ENCODE measurements around the gene EFNB1.

EFNB1 gene

DNA sequence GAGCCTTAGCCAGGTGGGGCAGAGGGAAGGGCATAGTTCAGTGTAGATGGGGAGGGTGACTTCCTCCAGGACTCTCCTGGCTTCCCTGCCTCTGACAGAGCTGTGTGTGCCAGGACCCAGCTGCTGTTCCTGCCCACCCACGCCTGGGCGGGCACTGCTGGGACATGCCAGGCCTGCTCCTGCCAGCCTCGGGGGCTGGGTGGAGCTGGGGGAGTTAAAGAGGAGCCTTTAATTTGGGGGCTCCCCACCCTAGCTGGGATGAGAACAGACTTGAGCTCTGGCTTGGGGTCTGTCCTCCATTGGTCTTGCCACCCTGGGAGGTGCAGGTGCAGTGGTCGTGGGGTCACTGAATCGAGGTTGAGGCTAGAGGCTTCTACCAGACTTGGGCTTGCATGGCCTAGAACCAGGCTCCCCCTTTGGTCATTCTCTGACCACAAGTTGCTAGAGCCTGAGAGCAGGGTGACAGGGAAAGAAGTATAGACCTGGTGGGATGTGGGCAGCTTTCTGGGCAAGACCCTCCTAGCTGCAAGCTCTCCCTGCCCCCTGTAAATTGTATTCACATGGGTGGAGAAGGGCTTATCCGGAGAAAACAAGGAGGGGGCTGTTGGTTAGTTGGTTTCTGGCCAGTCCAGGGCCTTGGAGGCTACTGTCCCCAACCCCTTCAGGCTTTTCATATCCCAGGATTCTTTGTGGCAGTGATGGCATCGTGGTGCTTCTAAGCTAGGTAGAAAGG, 5.7 kb downstream of the EFNB1 start:
- H3K27ac ChIP-seq (ENCODE audit: insufficient read depth, low read depth, low read length, poor library complexity, severe bottlenecking), result no peak overlapping the region
- H3K4me1 ChIP-seq (ENCODE audit: control insufficient read depth, insufficient read depth, low read length), result peaks cover 32% of the 10 kb centered on the region
- H3K4me3 ChIP-seq (ENCODE audit: insufficient read depth, low read depth, low read length), result no peak overlapping the region
- H3K9me3 ChIP-seq (ENCODE audit: control insufficient read depth, low read length), result no peaks in the 10 kb centered on the region
- no peaks in the 10 kb centered on the region for H3K27me3 ChIP-seq (ENCODE audit: control insufficient read depth, insufficient read depth, low read length, poor library complexity, severe bottlenecking)
- WGBS, 2 experiments, result 86 to 89% methylated on average over 7 of the region's 7 CpGs
- H3K36me3 ChIP-seq (ENCODE audit: control insufficient read depth, insufficient read depth, low read length), result peaks cover 4% of the 10 kb centered on the region

DNA sequence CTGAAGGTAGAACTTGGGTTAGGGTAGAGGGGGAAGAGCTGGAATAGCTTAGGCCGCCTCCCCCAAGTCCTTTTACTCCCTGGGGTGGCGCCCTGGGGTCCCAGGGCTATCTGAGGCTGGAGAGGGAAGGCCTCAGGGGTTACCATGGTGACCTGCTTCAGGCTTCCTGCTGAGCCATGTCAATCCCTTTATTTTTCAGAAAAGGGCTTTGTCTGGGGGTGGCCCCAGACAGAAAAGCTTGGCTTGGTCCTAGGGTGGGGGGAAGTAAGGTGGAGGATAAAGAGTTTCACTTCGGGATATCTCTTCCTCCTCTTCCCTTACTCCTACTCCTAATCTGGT, 6.3 kb downstream of the EFNB1 start:
- peaks cover 4% of the 10 kb centered on the region for H3K36me3 ChIP-seq (ENCODE audit: control insufficient read depth, insufficient read depth, low read length)
- H3K9me3 ChIP-seq (ENCODE audit: control insufficient read depth, low read length), result no peaks in the 10 kb centered on the region
- no peaks in the 10 kb centered on the region for H3K27me3 ChIP-seq (ENCODE audit: control insufficient read depth, insufficient read depth, low read length, poor library complexity, severe bottlenecking)
- no peak overlapping the region for H3K4me3 ChIP-seq (ENCODE audit: insufficient read depth, low read depth, low read length)
- H3K4me1 ChIP-seq (ENCODE audit: control insufficient read depth, insufficient read depth, low read length), result peaks cover 32% of the 10 kb centered on the region
- WGBS, 2 experiments, result 65 to 71% methylated on average over 2 of the region's 3 CpGs
- no peak overlapping the region for H3K27ac ChIP-seq (ENCODE audit: insufficient read depth, low read depth, low read length, poor library complexity, severe bottlenecking)

DNA sequence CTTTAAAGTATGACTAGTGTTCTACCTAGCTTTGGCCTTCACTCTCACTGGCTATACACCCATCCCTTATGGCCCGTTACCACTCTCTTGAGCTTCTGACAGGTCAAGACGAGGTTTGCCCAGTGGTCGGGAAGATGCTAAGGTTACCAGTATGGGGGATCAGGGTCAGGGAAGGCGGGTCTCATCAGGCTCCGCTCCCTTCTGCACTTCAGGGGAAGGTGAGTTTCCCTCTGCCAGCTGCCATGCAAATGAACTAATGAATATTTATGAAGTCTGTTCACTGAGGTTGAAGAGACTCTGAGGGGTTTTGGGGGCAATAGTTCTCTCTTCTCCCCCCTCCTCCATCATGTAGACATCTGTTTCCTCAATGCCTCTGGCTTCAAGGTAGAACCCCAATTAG, 6.6 kb downstream of the EFNB1 start:
- no peak overlapping the region for H3K27ac ChIP-seq (ENCODE audit: insufficient read depth, low read depth, low read length, poor library complexity, severe bottlenecking)
- no peaks in the 10 kb centered on the region for H3K27me3 ChIP-seq (ENCODE audit: control insufficient read depth, insufficient read depth, low read length, poor library complexity, severe bottlenecking)
- H3K4me3 ChIP-seq (ENCODE audit: insufficient read depth, low read depth, low read length), result no peak overlapping the region
- WGBS, 2 experiments, result 94 to 95% methylated on average over 4 to 5 of the region's 5 CpGs
- no peaks in the 10 kb centered on the region for H3K9me3 ChIP-seq (ENCODE audit: control insufficient read depth, low read length)
- H3K4me1 ChIP-seq (ENCODE audit: control insufficient read depth, insufficient read depth, low read length), result peaks cover 32% of the 10 kb centered on the region
- H3K36me3 ChIP-seq (ENCODE audit: control insufficient read depth, insufficient read depth, low read length), result peaks cover 4% of the 10 kb centered on the region

DNA sequence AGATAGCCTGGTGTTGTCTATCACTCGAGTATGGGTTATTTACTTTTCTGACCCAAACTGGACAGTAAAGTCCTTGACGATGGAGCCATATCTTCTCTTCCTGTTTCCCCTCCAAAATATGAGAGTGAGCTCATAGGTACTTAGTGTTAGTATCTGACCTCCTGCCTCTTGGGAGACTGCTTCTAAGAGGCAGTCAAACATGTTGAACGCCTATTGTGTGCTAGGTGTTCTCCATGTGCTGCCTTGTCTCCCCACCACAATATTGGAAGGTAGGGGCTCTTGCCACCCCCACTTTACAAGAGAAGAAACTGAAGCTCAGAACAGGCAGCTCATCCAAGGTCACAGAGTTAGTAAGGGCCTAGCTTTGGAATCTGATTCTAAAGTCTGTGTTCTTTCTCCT, 8.3 kb downstream of the EFNB1 start:
- Histone ChIP-seq H3K27me3 (ENCODE audit: control insufficient read depth, insufficient read depth, low read length, poor library complexity, severe bottlenecking) (no peaks in the 10 kb centered on the region), H3K9me3 (ENCODE audit: control insufficient read depth, low read length) (no peaks in the 10 kb centered on the region), H3K27ac (ENCODE audit: insufficient read depth, low read depth, low read length, poor library complexity, severe bottlenecking) (no peak overlapping the region), H3K4me3 (ENCODE audit: insufficient read depth, low read depth, low read length) (no peak overlapping the region), H3K4me1 (ENCODE audit: control insufficient read depth, insufficient read depth, low read length) (peaks cover 32% of the 10 kb centered on the region), H3K36me3 (ENCODE audit: control insufficient read depth, insufficient read depth, low read length) (peaks cover 4% of the 10 kb centered on the region)
- 97 to 100% methylated on average over 2 to 3 of the region's 3 CpGs for WGBS, 2 experiments

DNA sequence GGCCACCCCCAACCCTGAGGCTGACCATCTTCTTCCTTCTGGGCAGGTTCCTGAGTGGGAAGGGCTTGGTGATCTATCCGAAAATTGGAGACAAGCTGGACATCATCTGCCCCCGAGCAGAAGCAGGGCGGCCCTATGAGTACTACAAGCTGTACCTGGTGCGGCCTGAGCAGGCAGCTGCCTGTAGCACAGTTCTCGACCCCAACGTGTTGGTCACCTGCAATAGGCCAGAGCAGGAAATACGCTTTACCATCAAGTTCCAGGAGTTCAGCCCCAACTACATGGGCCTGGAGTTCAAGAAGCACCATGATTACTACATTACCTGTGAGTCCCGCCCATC, 9.7 kb downstream of the EFNB1 start:
- Histone ChIP-seq H3K27ac (ENCODE audit: insufficient read depth, low read depth, low read length, poor library complexity, severe bottlenecking) (no peak overlapping the region), H3K4me1 (ENCODE audit: control insufficient read depth, insufficient read depth, low read length) (peaks cover 38% of the 10 kb centered on the region), H3K36me3 (ENCODE audit: control insufficient read depth, insufficient read depth, low read length) (peaks cover 4% of the 10 kb centered on the region), H3K9me3 (ENCODE audit: control insufficient read depth, low read length) (no peaks in the 10 kb centered on the region), H3K4me3 (ENCODE audit: insufficient read depth, low read depth, low read length) (no peak overlapping the region), H3K27me3 (ENCODE audit: control insufficient read depth, insufficient read depth, low read length, poor library complexity, severe bottlenecking) (no peaks in the 10 kb centered on the region)
- WGBS, 2 experiments, result 94 to 96% methylated on average over 8 of the region's 8 CpGs

DNA sequence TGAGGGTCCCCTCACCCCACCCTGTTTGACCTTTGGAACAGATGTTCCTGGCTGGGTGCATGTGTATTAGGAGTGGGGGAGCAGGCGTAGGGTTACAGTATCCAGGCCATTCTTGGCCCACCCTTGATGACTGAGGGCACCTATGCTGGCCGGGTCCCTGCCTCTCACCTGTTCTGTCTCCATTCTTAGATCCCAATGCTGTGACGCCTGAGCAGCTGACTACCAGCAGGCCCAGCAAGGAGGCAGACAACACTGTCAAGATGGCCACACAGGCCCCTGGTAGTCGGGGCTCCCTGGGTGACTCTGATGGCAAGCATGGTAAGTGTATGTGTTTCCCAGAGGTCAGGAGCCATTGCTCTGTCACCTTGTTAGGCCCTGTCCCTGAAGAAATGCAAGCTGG, 10.9 kb downstream of the EFNB1 start:
- 94 to 95% methylated on average over 4 of the region's 4 CpGs for WGBS, 2 experiments
- H3K4me1 ChIP-seq (ENCODE audit: control insufficient read depth, insufficient read depth, low read length), result peaks cover 34% of the 10 kb centered on the region
- H3K27ac ChIP-seq (ENCODE audit: insufficient read depth, low read depth, low read length, poor library complexity, severe bottlenecking), result no peak overlapping the region
- peaks cover 4% of the 10 kb centered on the region for H3K36me3 ChIP-seq (ENCODE audit: control insufficient read depth, insufficient read depth, low read length)
- no peaks in the 10 kb centered on the region for H3K9me3 ChIP-seq (ENCODE audit: control insufficient read depth, low read length)
- H3K27me3 ChIP-seq (ENCODE audit: control insufficient read depth, insufficient read depth, low read length, poor library complexity, severe bottlenecking), result no peaks in the 10 kb centered on the region
- no peak overlapping the region for H3K4me3 ChIP-seq (ENCODE audit: insufficient read depth, low read depth, low read length)

DNA sequence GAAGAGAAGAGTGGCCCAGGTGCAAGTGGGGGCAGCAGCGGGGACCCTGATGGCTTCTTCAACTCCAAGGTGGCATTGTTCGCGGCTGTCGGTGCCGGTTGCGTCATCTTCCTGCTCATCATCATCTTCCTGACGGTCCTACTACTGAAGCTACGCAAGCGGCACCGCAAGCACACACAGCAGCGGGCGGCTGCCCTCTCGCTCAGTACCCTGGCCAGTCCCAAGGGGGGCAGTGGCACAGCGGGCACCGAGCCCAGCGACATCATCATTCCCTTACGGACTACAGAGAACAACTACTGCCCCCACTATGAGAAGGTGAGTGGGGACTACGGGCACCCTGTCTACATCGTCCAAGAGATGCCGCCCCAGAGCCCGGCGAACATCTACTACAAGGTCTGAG, 11.4 kb downstream of the EFNB1 start:
- 93 to 94% methylated on average over 22 of the region's 22 CpGs for WGBS, 2 experiments
- no peaks in the 10 kb centered on the region for H3K9me3 ChIP-seq (ENCODE audit: control insufficient read depth, low read length)
- peaks cover 4% of the 10 kb centered on the region for H3K36me3 ChIP-seq (ENCODE audit: control insufficient read depth, insufficient read depth, low read length)
- H3K4me3 ChIP-seq (ENCODE audit: insufficient read depth, low read depth, low read length), result no peak overlapping the region
- no peak overlapping the region for H3K27ac ChIP-seq (ENCODE audit: insufficient read depth, low read depth, low read length, poor library complexity, severe bottlenecking)
- no peaks in the 10 kb centered on the region for H3K27me3 ChIP-seq (ENCODE audit: control insufficient read depth, insufficient read depth, low read length, poor library complexity, severe bottlenecking)
- peaks cover 30% of the 10 kb centered on the region for H3K4me1 ChIP-seq (ENCODE audit: control insufficient read depth, insufficient read depth, low read length)

DNA sequence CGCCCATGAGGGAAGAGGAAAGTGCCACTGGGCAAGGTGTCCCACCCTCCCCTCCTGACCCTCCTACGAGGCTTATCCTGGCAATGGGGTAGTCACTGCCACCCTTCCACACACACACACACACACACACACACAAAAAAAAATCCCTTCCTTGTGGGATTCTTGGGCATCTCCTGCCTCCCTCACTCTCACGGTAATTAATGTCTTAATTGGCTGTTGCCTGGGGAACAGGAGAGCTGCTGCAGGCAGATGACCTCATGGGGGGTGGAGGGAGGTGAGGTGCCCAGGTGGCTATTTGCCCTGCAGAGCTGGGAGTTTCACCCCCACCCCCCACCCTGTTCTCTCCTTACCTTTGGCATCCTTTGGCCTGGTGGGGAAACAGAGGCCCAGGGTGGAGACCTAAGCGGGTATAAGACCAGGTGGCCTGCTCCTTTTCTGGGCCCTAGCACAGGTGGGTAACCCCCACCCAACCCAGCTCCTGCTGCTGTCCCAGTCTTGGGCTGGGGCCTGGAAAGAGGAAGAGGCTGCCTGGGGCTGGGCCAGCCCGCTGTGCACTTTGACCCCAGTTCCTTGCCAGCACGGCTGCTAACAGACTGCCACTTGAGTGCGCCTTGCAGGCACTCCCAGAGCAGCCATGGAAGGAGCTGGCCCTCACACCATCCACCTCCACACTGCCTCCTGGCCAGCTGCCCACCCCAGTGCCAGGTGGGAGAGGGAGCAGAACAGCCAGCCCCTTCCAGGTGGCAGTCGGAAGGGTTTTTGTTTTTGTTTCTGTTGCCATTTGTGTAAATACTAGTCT, 12.6 kb downstream of the EFNB1 start:
- H3K9me3 ChIP-seq (ENCODE audit: control insufficient read depth, low read length), result no peaks in the 10 kb centered on the region
- WGBS, 2 experiments, result 92 to 94% methylated on average over 6 to 8 of the region's 8 CpGs
- peaks cover 23% of the 10 kb centered on the region for H3K4me1 ChIP-seq (ENCODE audit: control insufficient read depth, insufficient read depth, low read length)
- H3K27me3 ChIP-seq (ENCODE audit: control insufficient read depth, insufficient read depth, low read length, poor library complexity, severe bottlenecking), result no peaks in the 10 kb centered on the region
- H3K36me3 ChIP-seq (ENCODE audit: control insufficient read depth, insufficient read depth, low read length), result peaks cover 4% of the 10 kb centered on the region
- no peak overlapping the region for H3K27ac ChIP-seq (ENCODE audit: insufficient read depth, low read depth, low read length, poor library complexity, severe bottlenecking)
- no peak overlapping the region for H3K4me3 ChIP-seq (ENCODE audit: insufficient read depth, low read depth, low read length)

DNA sequence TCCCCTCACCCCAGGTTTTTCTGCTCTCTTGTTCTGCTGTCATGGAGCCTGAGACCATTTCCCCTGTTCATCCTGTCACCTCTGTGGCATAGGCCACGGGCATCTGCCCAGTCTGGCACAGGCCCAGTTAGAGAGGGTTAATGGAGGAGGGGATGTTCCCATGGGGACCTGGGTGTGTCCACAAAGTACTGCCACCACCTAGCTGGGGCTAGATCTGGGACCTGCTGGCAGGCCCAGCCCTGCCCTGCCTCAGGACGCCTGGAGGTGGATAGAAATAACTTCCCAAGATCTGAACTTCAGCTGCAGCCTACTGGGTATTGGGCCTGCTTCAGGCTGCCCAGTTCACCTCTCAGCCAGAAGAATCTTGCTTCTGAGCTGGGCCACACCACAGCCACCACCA, 13.5 kb downstream of the EFNB1 start:
- Histone ChIP-seq H3K4me3 (ENCODE audit: insufficient read depth, low read depth, low read length) (no peak overlapping the region), H3K27me3 (ENCODE audit: control insufficient read depth, insufficient read depth, low read length, poor library complexity, severe bottlenecking) (no peaks in the 10 kb centered on the region), H3K4me1 (ENCODE audit: control insufficient read depth, insufficient read depth, low read length) (peaks cover 24% of the 10 kb centered on the region), H3K36me3 (ENCODE audit: control insufficient read depth, insufficient read depth, low read length) (peaks cover 4% of the 10 kb centered on the region), H3K9me3 (ENCODE audit: control insufficient read depth, low read length) (no peaks in the 10 kb centered on the region), H3K27ac (ENCODE audit: insufficient read depth, low read depth, low read length, poor library complexity, severe bottlenecking) (no peak overlapping the region)
- WGBS, 2 experiments, result 96 to 98% methylated on average over 2 of the region's 2 CpGs

DNA sequence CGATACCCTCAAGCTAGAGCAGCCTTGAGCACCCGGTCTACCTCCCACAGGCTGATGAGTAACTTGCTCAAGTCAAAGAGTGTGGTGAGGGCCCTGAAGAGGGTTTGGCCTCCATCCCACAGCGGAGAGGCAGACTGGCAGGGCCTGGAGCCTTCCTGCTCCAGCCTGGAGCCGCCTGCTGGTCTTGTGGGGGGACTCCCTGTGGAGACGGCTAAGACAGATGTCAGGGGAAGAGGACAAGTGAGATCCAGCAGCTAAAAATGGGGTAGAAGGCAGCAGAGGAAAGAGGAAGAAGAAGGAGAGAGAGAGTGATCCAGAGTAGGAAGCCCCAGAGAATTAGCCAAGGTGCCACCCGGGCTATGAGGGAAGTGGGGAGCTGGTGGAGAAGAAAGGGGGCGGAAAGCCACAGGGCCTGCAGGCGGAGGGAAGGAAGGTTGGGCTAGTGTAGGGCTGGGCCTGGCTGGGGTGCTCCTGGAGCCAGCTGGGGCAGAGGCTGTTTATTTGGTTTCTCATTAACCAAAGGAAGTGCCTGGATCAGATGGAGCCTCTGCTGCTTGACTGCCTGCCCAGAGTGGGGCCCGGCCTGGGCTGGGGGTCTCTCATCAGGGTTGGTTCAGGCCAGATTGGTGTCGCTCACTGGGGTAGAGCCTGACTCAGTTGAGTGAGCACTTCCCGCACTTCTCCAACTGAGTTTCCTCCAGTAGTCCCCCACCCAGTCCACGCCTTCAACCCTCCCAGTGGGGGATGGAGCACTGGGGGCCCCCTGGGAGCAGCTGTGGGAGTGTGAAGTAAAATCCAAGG, 14.2 kb downstream of the EFNB1 start:
- Histone ChIP-seq H3K36me3 (ENCODE audit: control insufficient read depth, insufficient read depth, low read length) (peaks cover 4% of the 10 kb centered on the region), H3K27ac (ENCODE audit: insufficient read depth, low read depth, low read length, poor library complexity, severe bottlenecking) (no peak overlapping the region), H3K4me1 (ENCODE audit: control insufficient read depth, insufficient read depth, low read length) (peaks cover 24% of the 10 kb centered on the region), H3K27me3 (ENCODE audit: control insufficient read depth, insufficient read depth, low read length, poor library complexity, severe bottlenecking) (no peaks in the 10 kb centered on the region), H3K4me3 (ENCODE audit: insufficient read depth, low read depth, low read length) (no peak overlapping the region), H3K9me3 (ENCODE audit: control insufficient read depth, low read length) (no peaks in the 10 kb centered on the region)
- 81 to 84% methylated on average over 12 of the region's 12 CpGs for WGBS, 2 experiments

Data from ectodermal cell (in vitro differentiated cells).